DND-41 (cell line): Measurements from ENCODE around the gene TIMM22.

Source experiments
- ATAC-seq: fragments of 200-7000 bp; cut with Tn5 transposase; 3 replicates; pipeline ENCODE4 v1.9.1; 2021; ENCODE audit warnings: low read depth; ENCODE audit not compliant: insufficient read depth
- DNase-seq: peaks from one replicate; pipeline ENCODE4 v3.0.0-alpha.2; 2020
- H2AFZ ChIP-seq: 2 replicates; pipeline ENCODE4 v1.6.0; 2012; ENCODE audit warnings: low read depth, low read length
- H3K27ac ChIP-seq: 2 replicates; pipeline ENCODE4 v1.5.1; 2012; ENCODE audit warnings: low read length, inconsistent platforms
- H3K27me3 ChIP-seq: fragments of 200-600 bp; sonication (generic); 2 replicates; pipeline ENCODE4 v1.6.0; 2012; ENCODE audit warnings: low read length, mild to moderate bottlenecking, inconsistent platforms; ENCODE audit not compliant: insufficient read depth, poor library complexity
- H3K36me3 ChIP-seq: 2 replicates; pipeline ENCODE4 v1.5.1; 2012; ENCODE audit warnings: low read length, inconsistent platforms; ENCODE audit not compliant: insufficient read depth
- H3K4me1 ChIP-seq: 2 replicates; pipeline ENCODE4 v1.5.1; 2012; ENCODE audit warnings: mild to moderate bottlenecking, low read length; ENCODE audit not compliant: insufficient read depth
- H3K4me2 ChIP-seq: 2 replicates; pipeline ENCODE4 v1.6.0; 2012; ENCODE audit warnings: mild to moderate bottlenecking, moderate library complexity, low read length, inconsistent platforms; ENCODE audit not compliant: insufficient read depth
- H3K4me3 ChIP-seq, 2 experiments: fragments of 200-600 bp in 1 of 2; shearing (Covaris generic) in 1 of 2; 2 replicates each; pipeline ENCODE4 v1.5.1; 2012 to 2016; ENCODE audit warnings: inconsistent platforms in 2 of 2, low read length in 2 of 2, mild to moderate bottlenecking in 2 of 2, low read depth in 1 of 2, moderate library complexity in 1 of 2
- H3K79me2 ChIP-seq: 2 replicates; pipeline ENCODE4 v1.6.0; 2012; ENCODE audit warnings: low read length, inconsistent platforms; ENCODE audit not compliant: insufficient read depth
- H3K9ac ChIP-seq: 2 replicates; pipeline ENCODE4 v1.6.0; 2012; ENCODE audit warnings: low read depth, mild to moderate bottlenecking, inconsistent platforms, low read length, moderate library complexity
- H3K9me3 ChIP-seq: 2 replicates; pipeline ENCODE4 v1.5.1; 2012; ENCODE audit warnings: low read length, moderate library complexity, mild to moderate bottlenecking, inconsistent platforms; ENCODE audit not compliant: insufficient read depth, severe bottlenecking
- H4K20me1 ChIP-seq: 2 replicates; pipeline ENCODE4 v1.6.0; 2012; ENCODE audit warnings: low read length; ENCODE audit not compliant: insufficient read depth
- EZH2 ChIP-seq: IDR thresholded peaks from 3 replicates; pipeline ENCODE4 v1.6.1; 2012; ENCODE audit warnings: borderline replicate concordance, low read depth, mild to moderate bottlenecking, moderate library complexity, low read length, inconsistent platforms; ENCODE audit not compliant: severe bottlenecking
- TF ChIP-seq, protein P1 (sequence below): IDR thresholded peaks from 2 replicates; pipeline ENCODE4 v1.5.1; 2012; ENCODE audit warnings: borderline replicate concordance, low read length, moderate library complexity, mild to moderate bottlenecking; ENCODE audit not compliant: poor library complexity, severe bottlenecking; ENCODE audit errors: extremely low read depth

Gene TIMM22

DNA sequence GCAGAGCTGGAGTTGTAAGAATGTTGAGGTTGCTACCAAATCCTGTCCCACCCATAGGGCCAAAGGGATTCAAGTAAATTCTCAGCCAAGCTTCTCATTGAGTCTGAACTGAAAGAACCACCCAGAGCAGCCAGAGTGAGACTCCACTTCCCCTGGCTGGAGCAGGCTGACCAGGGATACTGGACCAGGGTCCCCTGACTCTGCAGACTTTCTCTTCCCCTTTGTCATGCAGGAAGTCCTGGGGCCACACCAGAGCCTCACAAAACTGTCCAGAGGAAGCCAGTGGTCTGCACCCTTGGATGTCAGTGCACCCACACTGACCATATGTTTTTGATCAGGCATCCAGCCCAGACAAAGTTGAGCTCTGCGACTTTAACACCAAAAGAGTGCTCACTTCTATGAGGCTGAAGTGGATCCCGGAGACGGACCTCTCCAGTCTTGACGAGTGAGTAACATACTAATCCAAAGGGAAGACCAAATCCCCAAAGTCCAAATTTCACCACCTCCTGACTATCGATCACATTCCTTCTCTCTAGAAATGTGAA lies 21.5 kb upstream of the TIMM22 start:
- Histone ChIP-seq H3K27ac (no peak overlapping the region), H4K20me1 (no peaks in the 10 kb centered on the region; the same call in 1 of the 2 replicates), H3K27me3 (peaks cover 23% of the 10 kb centered on the region), H3K4me2 (no peak overlapping the region), H3K36me3 (no peaks in the 10 kb centered on the region), H3K4me1 (peaks cover 15% of the 10 kb centered on the region), H3K9me3 (no peaks in the 10 kb centered on the region), H3K9ac (no peak overlapping the region), H2AFZ (no peak overlapping the region), H3K4me3 (no peak overlapping the region), H3K79me2 (no peaks in the 10 kb centered on the region)
- ATAC-seq (no peak), DNase-seq (no peak)
- TF ChIP-seq EZH2, result no peak
- TF ChIP-seq, protein P1, sequence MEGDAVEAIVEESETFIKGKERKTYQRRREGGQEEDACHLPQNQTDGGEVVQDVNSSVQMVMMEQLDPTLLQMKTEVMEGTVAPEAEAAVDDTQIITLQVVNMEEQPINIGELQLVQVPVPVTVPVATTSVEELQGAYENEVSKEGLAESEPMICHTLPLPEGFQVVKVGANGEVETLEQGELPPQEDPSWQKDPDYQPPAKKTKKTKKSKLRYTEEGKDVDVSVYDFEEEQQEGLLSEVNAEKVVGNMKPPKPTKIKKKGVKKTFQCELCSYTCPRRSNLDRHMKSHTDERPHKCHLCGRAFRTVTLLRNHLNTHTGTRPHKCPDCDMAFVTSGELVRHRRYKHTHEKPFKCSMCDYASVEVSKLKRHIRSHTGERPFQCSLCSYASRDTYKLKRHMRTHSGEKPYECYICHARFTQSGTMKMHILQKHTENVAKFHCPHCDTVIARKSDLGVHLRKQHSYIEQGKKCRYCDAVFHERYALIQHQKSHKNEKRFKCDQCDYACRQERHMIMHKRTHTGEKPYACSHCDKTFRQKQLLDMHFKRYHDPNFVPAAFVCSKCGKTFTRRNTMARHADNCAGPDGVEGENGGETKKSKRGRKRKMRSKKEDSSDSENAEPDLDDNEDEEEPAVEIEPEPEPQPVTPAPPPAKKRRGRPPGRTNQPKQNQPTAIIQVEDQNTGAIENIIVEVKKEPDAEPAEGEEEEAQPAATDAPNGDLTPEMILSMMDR, result no peak

- Histone ChIP-seq H4K20me1 (no peaks in the 10 kb centered on the region; the same call in 1 of the 2 replicates), H3K36me3 (no peaks in the 10 kb centered on the region), H3K4me1 (peaks cover 24% of the 10 kb centered on the region), H3K27me3 (peaks cover 23% of the 10 kb centered on the region), H3K4me2 (no peak overlapping the region), H3K79me2 (no peaks in the 10 kb centered on the region), H3K9me3 (no peaks in the 10 kb centered on the region), H3K4me3 (no peak overlapping the region), H3K27ac (no peak overlapping the region), H2AFZ (no peak overlapping the region), H3K9ac (no peak overlapping the region)
- TF ChIP-seq, protein P1, result no peak
- no peak for TF ChIP-seq EZH2
- DNase-seq (no peak), ATAC-seq (no peak)
Observed at GRCh38 chr17:976312-976711, 20.6 kb upstream of the TIMM22 start.

GRCh38 chr17:977166-977565 lies 19.8 kb upstream of the TIMM22 start:
- H3K36me3 ChIP-seq, result no peaks in the 10 kb centered on the region
- no peak overlapping the region for H3K4me2 ChIP-seq
- no peak overlapping the region for H3K9ac ChIP-seq
- H2AFZ ChIP-seq, result no peak overlapping the region
- no peak for DNase-seq
- H4K20me1 ChIP-seq, result no peaks in the 10 kb centered on the region; the same call in 1 of the 2 replicates
- H3K4me3 ChIP-seq, result no peak overlapping the region
- H3K79me2 ChIP-seq, result no peaks in the 10 kb centered on the region
- H3K9me3 ChIP-seq, result no peaks in the 10 kb centered on the region
- no peak for ATAC-seq
- TF ChIP-seq, protein P1, result no peak
- TF ChIP-seq EZH2, result no peak
- peaks cover 23% of the 10 kb centered on the region for H3K27me3 ChIP-seq
- H3K4me1 ChIP-seq, result peaks cover 26% of the 10 kb centered on the region
- no peak overlapping the region for H3K27ac ChIP-seq
